ENCODE data around the gene POU6F2. TPM values are rescaled to one million over a fixed set of nuclear protein-coding genes. Genes with fewer than 3 reads are reported as not detected.
"Not testable (repeated sequence)": the region's sequence is repeated elsewhere in the genome, so short reads cannot be mapped to it uniquely, and the experiment has no call there.

POU6F2 gene
- total RNA-seq, 1 donor from 2014 or later, result 9.2 TPM

GRCh38 chr7:38992203-38992602 is 14.5 kb downstream of the POU6F2 start:
- no peaks in the 10 kb centered on the region for H3K36me3 Mint-ChIP-seq
- H3K9me3 Mint-ChIP-seq, result peaks cover 2% of the 10 kb centered on the region
- no peak overlapping the region for H3K4me3 Mint-ChIP-seq
- no peaks in the 10 kb centered on the region for H3K4me1 Mint-ChIP-seq
- no peak for DNase-seq (ENCODE audit: low spot score in 2 of 2, unreplicated experiment in 2 of 2)
- no peak for TF ChIP-seq CTCF (IDR thresholded peaks at IDR 0.05; ENCODE audit: unreplicated experiment)
- peaks cover 19% of the 10 kb centered on the region for H3K27me3 Mint-ChIP-seq (ENCODE audit: low read depth)
- H3K27ac Mint-ChIP-seq, result no peak overlapping the region

GRCh38 chr7:39001595-39001994 is 23.9 kb downstream of the POU6F2 start:
- Mint-ChIP-seq H3K27ac (no peak overlapping the region), H3K9me3 (peaks cover 3% of the 10 kb centered on the region), H3K36me3 (no peaks in the 10 kb centered on the region), H3K4me3 (no peak overlapping the region), H3K27me3 (ENCODE audit: low read depth) (no peaks in the 10 kb centered on the region), H3K4me1 (peaks cover 7% of the 10 kb centered on the region)
- DNase-seq (ENCODE audit: low spot score in 2 of 2, unreplicated experiment in 2 of 2), result no peak
- TF ChIP-seq CTCF (IDR thresholded peaks at IDR 0.05; ENCODE audit: unreplicated experiment), result no peak

- Mint-ChIP-seq H3K9me3 (peaks cover 3% of the 10 kb centered on the region), H3K4me1 (peaks cover 7% of the 10 kb centered on the region), H3K27me3 (ENCODE audit: low read depth) (no peaks in the 10 kb centered on the region), H3K36me3 (no peaks in the 10 kb centered on the region), H3K4me3 (no peak overlapping the region), H3K27ac (no peak overlapping the region)
- DNase-seq (ENCODE audit: low spot score in 2 of 2, unreplicated experiment in 2 of 2), result no peak
- TF ChIP-seq CTCF (IDR thresholded peaks at IDR 0.05; ENCODE audit: unreplicated experiment), result no peak
Observed at GRCh38 chr7:39002755-39003154, 25.0 kb downstream of the POU6F2 start.

- no peaks in the 10 kb centered on the region for H3K27me3 Mint-ChIP-seq (ENCODE audit: low read depth)
- peaks cover 7% of the 10 kb centered on the region for H3K4me1 Mint-ChIP-seq
- no peak overlapping the region for H3K4me3 Mint-ChIP-seq
- H3K36me3 Mint-ChIP-seq, result no peaks in the 10 kb centered on the region
- peaks cover 3% of the 10 kb centered on the region for H3K9me3 Mint-ChIP-seq
- TF ChIP-seq CTCF (IDR thresholded peaks at IDR 0.05; ENCODE audit: unreplicated experiment), result no peak
- H3K27ac Mint-ChIP-seq, result no peak overlapping the region
- no peak for DNase-seq (ENCODE audit: low spot score in 2 of 2, unreplicated experiment in 2 of 2)
Observed at GRCh38 chr7:39005036-39005435, 27.3 kb downstream of the POU6F2 start.

GRCh38 chr7:39005461-39005860 is 27.8 kb downstream of the POU6F2 start:
- Mint-ChIP-seq H3K36me3 (no peaks in the 10 kb centered on the region), H3K4me3 (no peak overlapping the region), H3K27ac (no peak overlapping the region), H3K27me3 (ENCODE audit: low read depth) (no peaks in the 10 kb centered on the region), H3K9me3 (peaks cover 3% of the 10 kb centered on the region), H3K4me1 (peaks cover 7% of the 10 kb centered on the region)
- no peak for TF ChIP-seq CTCF (IDR thresholded peaks at IDR 0.05; ENCODE audit: unreplicated experiment)
- DNase-seq (ENCODE audit: low spot score in 2 of 2, unreplicated experiment in 2 of 2), result no peak

- not testable (repeated sequence) for H3K27me3 Mint-ChIP-seq (ENCODE audit: low read depth); H3K36me3 Mint-ChIP-seq; H3K9me3 Mint-ChIP-seq; DNase-seq (ENCODE audit: low spot score in 2 of 2, unreplicated experiment in 2 of 2)
- Mint-ChIP-seq H3K4me1 (peaks cover 26% of the 10 kb centered on the region), H3K27ac (peak overlapping the region; percentile 86), H3K4me3 (peak overlapping the region; percentile 78)
Observed at GRCh38 chr7:39013049-39013939, 35.6 kb downstream of the POU6F2 start.

All from mesothelial cell of epicardium (in vitro differentiated cells).